ENCODE data around the gene ITGA2B.
A peak's percentile ranks its signal among the peaks of the same experiment; 100 is the strongest.
"Not testable (repeated sequence)": the region's sequence is repeated elsewhere in the genome, so short reads cannot be mapped to it uniquely, and the experiment has no call there.

The ITGA2B gene

GRCh38 chr17:44352828-44353671 lies 36.4 kb downstream of the ITGA2B start:
- FAIRE-seq (no peak), DNase-seq (ENCODE audit: low spot score) (no peak)

GRCh38 chr17:44351961-44352827 lies 37.3 kb downstream of the ITGA2B start:
- DNase-seq (ENCODE audit: low spot score) (no peak), FAIRE-seq (peak; percentile 71)

GRCh38 chr17:44351464-44351863 lies 38.0 kb downstream of the ITGA2B start:
- FAIRE-seq (no peak), DNase-seq (ENCODE audit: low spot score) (no peak)

GRCh38 chr17:44350733-44351226 lies 38.7 kb downstream of the ITGA2B start:
- DNase-seq (ENCODE audit: low spot score), result peak; percentile 82
- FAIRE-seq, result peak; percentile 91

GRCh38 chr17:44349553-44350070 lies 39.8 kb downstream of the ITGA2B start:
- DNase-seq (ENCODE audit: low spot score) (no peak), FAIRE-seq (no peak)

- DNase-seq (ENCODE audit: low spot score) (no peak), FAIRE-seq (no peak)
Measured at GRCh38 chr17:44348988-44349364, 40.5 kb downstream of the ITGA2B start.

- DNase-seq (ENCODE audit: low spot score), result no peak
- FAIRE-seq, result no peak
Measured at GRCh38 chr17:44348234-44348987, 41.0 kb downstream of the ITGA2B start.

- not testable (repeated sequence) for FAIRE-seq; DNase-seq (ENCODE audit: low spot score)
Measured at GRCh38 chr17:44347206-44348055, 42.0 kb downstream of the ITGA2B start.

- DNase-seq (ENCODE audit: low spot score) (no peak), FAIRE-seq (no peak)
Measured at GRCh38 chr17:44346064-44346844, 43.2 kb downstream of the ITGA2B start.

- FAIRE-seq (no peak), DNase-seq (ENCODE audit: low spot score) (peak; percentile 73)
Measured at GRCh38 chr17:44345454-44346026, 43.9 kb downstream of the ITGA2B start.

- FAIRE-seq (peak; percentile 63), DNase-seq (ENCODE audit: low spot score) (peak; percentile 98)
Measured at GRCh38 chr17:44344939-44345453, 44.5 kb downstream of the ITGA2B start, which contains the start of gene GRN. TSS of gene GRN (plus strand) at chr17:44345302. CDS start at chr17:44349165, 3,863 bp downstream.

- FAIRE-seq, result no peak
- no peak for DNase-seq (ENCODE audit: low spot score)
Measured at GRCh38 chr17:44343510-44344209, 45.8 kb downstream of the ITGA2B start.

- not testable (repeated sequence) for FAIRE-seq; DNase-seq (ENCODE audit: low spot score)
Measured at GRCh38 chr17:44340553-44340952, 48.9 kb downstream of the ITGA2B start.

GRCh38 chr17:44338702-44339101 lies 50.7 kb downstream of the ITGA2B start:
- FAIRE-seq, result no peak
- peak; percentile 46 for DNase-seq (ENCODE audit: low spot score)

- FAIRE-seq, result no peak
- DNase-seq (ENCODE audit: low spot score), result no peak
Measured at GRCh38 chr17:44335968-44336367, 53.5 kb downstream of the ITGA2B start.

GRCh38 chr17:44335564-44335963 lies 53.9 kb downstream of the ITGA2B start:
- no peak for FAIRE-seq

GRCh38 chr17:44334727-44335126 lies 54.7 kb downstream of the ITGA2B start:
- no peak for DNase-seq (ENCODE audit: low spot score)
- FAIRE-seq, result no peak

More at GRCh38 chr17:44335564-44335963, 53.9 kb downstream of the ITGA2B start:
- no peak for DNase-seq (ENCODE audit: low spot score)

- no peak for DNase-seq (ENCODE audit: low spot score)
- no peak for FAIRE-seq
Measured at GRCh38 chr17:44334315-44334714, 55.1 kb downstream of the ITGA2B start.

All from urothelium cell line (cell line).